HL-60 (cell line): ENCODE results near the gene BRIP1.

Experiments
- DNase-seq, 2 experiments: peaks; one replicate each; pipeline ENCODE4 v3.0.0-alpha.2; 2010 to 2020; ENCODE audit warnings: low read depth in 1 of 2, low spot score in 1 of 2
- H3K27ac ChIP-seq: fragments of 250-450 bp; sonication (Bioruptor Pico); replicated peaks from 2 replicates; pipeline ENCODE4 v1.5.1; 2020; ENCODE audit warnings: mild to moderate bottlenecking, moderate library complexity
- H3K27me3 ChIP-seq: fragments of 250-450 bp; sonication (Bioruptor Pico); 2 replicates; pipeline ENCODE4 v1.5.1; 2021; ENCODE audit warnings: mild to moderate bottlenecking, moderate library complexity; ENCODE audit not compliant: insufficient read depth, poor library complexity, severe bottlenecking
- H3K4me3 ChIP-seq: replicated peaks from 2 replicates; pipeline ENCODE4 v1.5.1; 2011; ENCODE audit warnings: mild to moderate bottlenecking, control low read depth, low read length; ENCODE audit not compliant: insufficient read depth
- CTCF ChIP-seq: IDR thresholded peaks from one replicate; pipeline ENCODE4 v1.5.1; 2011; ENCODE audit warnings: low read length, control low read depth, inconsistent platforms; ENCODE audit not compliant: insufficient read depth
- GABPA ChIP-seq: IDR thresholded peaks from 2 replicates; pipeline ENCODE4 v1.6.1; 2012; ENCODE audit warnings: low read depth
- POLR2AphosphoS5 ChIP-seq: IDR thresholded peaks from 2 replicates; pipeline ENCODE4 v1.6.1; 2012; ENCODE audit warnings: low read depth
- SPI1 ChIP-seq: IDR thresholded peaks from 2 replicates; pipeline ENCODE4 v1.6.1; 2012; ENCODE audit warnings: low read depth, mild to moderate bottlenecking, borderline replicate concordance
- TF ChIP-seq, protein P1 (sequence below): IDR thresholded peaks from 2 replicates; pipeline ENCODE4 v1.6.1; 2012; ENCODE audit warnings: low read depth; ENCODE audit not compliant: insufficient replicate concordance

BRIP1 gene

GRCh38 chr17:61713035-61713434, 150.3 kb downstream of the BRIP1 start:
- Histone ChIP-seq H3K27me3 (no peaks in the 10 kb centered on the region), H3K4me3 (no peak overlapping the region), H3K27ac (no peak overlapping the region)
- DNase-seq: no peak
- no peak for TF ChIP-seq CTCF

DNA sequence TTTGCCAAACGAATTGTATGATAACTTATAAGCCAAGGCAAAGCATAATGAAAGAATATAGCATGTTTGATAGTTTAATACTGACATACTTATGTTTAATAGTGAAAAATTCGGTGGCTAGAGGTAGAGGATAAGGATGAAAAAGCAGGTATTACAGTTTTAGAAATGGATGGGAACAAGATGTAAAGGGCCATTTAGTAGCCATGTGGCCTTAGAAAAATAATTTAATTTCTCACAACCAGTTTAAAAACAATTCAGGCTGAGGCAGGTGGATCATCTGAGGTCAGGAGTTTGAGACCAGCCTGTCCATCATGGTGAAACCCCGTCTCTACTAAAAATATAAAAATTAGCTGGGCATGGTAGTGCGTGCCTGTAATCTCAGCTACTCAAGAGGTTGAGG, 152.8 kb downstream of the BRIP1 start:
- DNase-seq: no peak
- Histone ChIP-seq H3K27ac (no peak overlapping the region), H3K27me3 (no peaks in the 10 kb centered on the region), H3K4me3 (no peak overlapping the region)
- TF ChIP-seq POLR2AphosphoS5 (no peak), GABPA (no peak), SPI1 (no peak), CTCF (no peak)
- TF ChIP-seq, protein P1, sequence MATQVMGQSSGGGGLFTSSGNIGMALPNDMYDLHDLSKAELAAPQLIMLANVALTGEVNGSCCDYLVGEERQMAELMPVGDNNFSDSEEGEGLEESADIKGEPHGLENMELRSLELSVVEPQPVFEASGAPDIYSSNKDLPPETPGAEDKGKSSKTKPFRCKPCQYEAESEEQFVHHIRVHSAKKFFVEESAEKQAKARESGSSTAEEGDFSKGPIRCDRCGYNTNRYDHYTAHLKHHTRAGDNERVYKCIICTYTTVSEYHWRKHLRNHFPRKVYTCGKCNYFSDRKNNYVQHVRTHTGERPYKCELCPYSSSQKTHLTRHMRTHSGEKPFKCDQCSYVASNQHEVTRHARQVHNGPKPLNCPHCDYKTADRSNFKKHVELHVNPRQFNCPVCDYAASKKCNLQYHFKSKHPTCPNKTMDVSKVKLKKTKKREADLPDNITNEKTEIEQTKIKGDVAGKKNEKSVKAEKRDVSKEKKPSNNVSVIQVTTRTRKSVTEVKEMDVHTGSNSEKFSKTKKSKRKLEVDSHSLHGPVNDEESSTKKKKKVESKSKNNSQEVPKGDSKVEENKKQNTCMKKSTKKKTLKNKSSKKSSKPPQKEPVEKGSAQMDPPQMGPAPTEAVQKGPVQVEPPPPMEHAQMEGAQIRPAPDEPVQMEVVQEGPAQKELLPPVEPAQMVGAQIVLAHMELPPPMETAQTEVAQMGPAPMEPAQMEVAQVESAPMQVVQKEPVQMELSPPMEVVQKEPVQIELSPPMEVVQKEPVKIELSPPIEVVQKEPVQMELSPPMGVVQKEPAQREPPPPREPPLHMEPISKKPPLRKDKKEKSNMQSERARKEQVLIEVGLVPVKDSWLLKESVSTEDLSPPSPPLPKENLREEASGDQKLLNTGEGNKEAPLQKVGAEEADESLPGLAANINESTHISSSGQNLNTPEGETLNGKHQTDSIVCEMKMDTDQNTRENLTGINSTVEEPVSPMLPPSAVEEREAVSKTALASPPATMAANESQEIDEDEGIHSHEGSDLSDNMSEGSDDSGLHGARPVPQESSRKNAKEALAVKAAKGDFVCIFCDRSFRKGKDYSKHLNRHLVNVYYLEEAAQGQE: no peak

DNA sequence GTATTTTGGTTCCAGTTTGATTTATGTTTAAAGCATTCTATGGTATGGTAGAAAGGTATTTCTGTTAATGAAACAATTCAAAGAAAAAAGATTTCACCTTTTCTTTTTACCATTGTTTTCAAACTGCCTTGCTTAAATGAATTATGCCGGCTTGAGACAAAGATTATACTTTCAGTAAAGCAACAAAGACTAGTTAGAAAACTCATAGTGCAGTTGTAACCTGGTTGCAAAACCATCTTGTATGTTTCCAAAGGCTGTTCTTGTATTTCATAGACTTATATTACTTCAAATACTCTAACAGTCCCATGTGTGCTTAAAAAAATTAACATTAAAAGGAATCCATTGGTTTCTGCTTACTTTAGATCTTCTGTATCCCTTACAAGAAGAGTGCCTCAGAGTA, 153.8 kb downstream of the BRIP1 start:
- no peaks in the 10 kb centered on the region for H3K27me3 ChIP-seq
- no peak overlapping the region for H3K27ac ChIP-seq
- no peak for DNase-seq
- H3K4me3 ChIP-seq: no peak overlapping the region
- no peak for TF ChIP-seq CTCF
- TF ChIP-seq, protein P1: no peak
- no peak for TF ChIP-seq POLR2AphosphoS5
- TF ChIP-seq GABPA: no peak
- no peak for TF ChIP-seq SPI1

GRCh38 chr17:61704935-61705449, 158.3 kb downstream of the BRIP1 start:
- Histone ChIP-seq H3K27me3 (no peaks in the 10 kb centered on the region), H3K27ac (no peak overlapping the region), H3K4me3 (no peak overlapping the region)
- TF ChIP-seq GABPA (no peak), POLR2AphosphoS5 (no peak), SPI1 (no peak), CTCF (no peak)
- TF ChIP-seq, protein P1: no peak
- no peak for DNase-seq
